KMS-11 (cell line): ENCODE measurements around the gene HTRA3.

Source experiments
- H2AFZ ChIP-seq: fragments of 200-600 bp; sonication (generic); 2 replicates; pipeline ENCODE4 v1.6.1; 2016; ENCODE audit warnings: antibody characterized with exemption, mixed run types, low read depth
- H3K27ac ChIP-seq: fragments of 200-600 bp; sonication (generic); 2 replicates; pipeline ENCODE4 v1.6.1; 2016; ENCODE audit warnings: mild to moderate bottlenecking, mixed run types
- H3K27me3 ChIP-seq: fragments of 200-600 bp; sonication (generic); 2 replicates; pipeline ENCODE4 v1.6.1; 2017; ENCODE audit warnings: mild to moderate bottlenecking, low read depth, mixed run types, moderate library complexity; ENCODE audit not compliant: insufficient read depth
- H3K36me3 ChIP-seq: fragments of 200-600 bp; sonication (generic); 2 replicates; pipeline ENCODE4 v1.6.1; 2017; ENCODE audit warnings: mild to moderate bottlenecking, mixed run types; ENCODE audit not compliant: insufficient read depth
- H3K4me1 ChIP-seq: fragments of 200-600 bp; sonication (generic); 2 replicates; pipeline ENCODE4 v1.6.1; 2016; ENCODE audit warnings: mild to moderate bottlenecking, low read depth, mixed run types; ENCODE audit not compliant: poor library complexity, severe bottlenecking
- H3K4me2 ChIP-seq: fragments of 200-600 bp; sonication (generic); 2 replicates; pipeline ENCODE4 v1.7.0; 2016; ENCODE audit warnings: mild to moderate bottlenecking, mixed run types
- H3K4me3 ChIP-seq: fragments of 200-600 bp; sonication (generic); IDR thresholded peaks from 2 replicates; pipeline ENCODE4 v1.6.1; 2017; ENCODE audit warnings: low read depth, low read length, mixed read lengths; ENCODE audit not compliant: insufficient read depth
- H3K79me2 ChIP-seq: fragments of 200-600 bp; sonication (generic); 2 replicates; pipeline ENCODE4 v1.6.1; 2016; ENCODE audit warnings: low read depth, mixed run types; ENCODE audit not compliant: insufficient read depth
- H3K9ac ChIP-seq: fragments of 200-600 bp; sonication (generic); 2 replicates; pipeline ENCODE4 v1.6.1; 2016; ENCODE audit warnings: mild to moderate bottlenecking, mixed run types
- H4K20me1 ChIP-seq: fragments of 200-600 bp; sonication (generic); 2 replicates; pipeline ENCODE4 v1.6.1; 2016; ENCODE audit warnings: mild to moderate bottlenecking, mixed run types; ENCODE audit not compliant: insufficient read depth
- CTCF ChIP-seq: fragments of 200-600 bp; sonication (generic); conservative IDR thresholded peaks from 2 replicates; pipeline ENCODE4 v1.6.1; 2017; ENCODE audit warnings: low read depth, mild to moderate bottlenecking, antibody characterized with exemption, low read length, moderate library complexity, mixed read lengths

The HTRA3 gene

GRCh38 chr4:8236106-8236919 is 33.2 kb upstream of the HTRA3 start:
- H3K9ac ChIP-seq, result no peak overlapping the region
- H3K4me1 ChIP-seq, result no peaks in the 10 kb centered on the region
- H3K79me2 ChIP-seq, result no peaks in the 10 kb centered on the region
- no peaks in the 10 kb centered on the region for H3K36me3 ChIP-seq
- no peak overlapping the region for H2AFZ ChIP-seq
- TF ChIP-seq CTCF, result no peak
- no peak overlapping the region for H3K4me2 ChIP-seq
- no peaks in the 10 kb centered on the region for H3K27me3 ChIP-seq
- no peaks in the 10 kb centered on the region for H4K20me1 ChIP-seq
- no peak overlapping the region for H3K27ac ChIP-seq
- no peak overlapping the region for H3K4me3 ChIP-seq

GRCh38 chr4:8236920-8237195 is 32.7 kb upstream of the HTRA3 start:
- Histone ChIP-seq H3K9ac (no peak overlapping the region), H3K36me3 (no peaks in the 10 kb centered on the region), H3K79me2 (no peaks in the 10 kb centered on the region), H4K20me1 (no peaks in the 10 kb centered on the region), H3K4me2 (no peak overlapping the region), H3K4me1 (no peaks in the 10 kb centered on the region), H3K4me3 (no peak overlapping the region), H3K27ac (no peak overlapping the region), H3K27me3 (no peaks in the 10 kb centered on the region), H2AFZ (no peak overlapping the region)
- no peak for TF ChIP-seq CTCF

- H3K4me1 ChIP-seq, result no peaks in the 10 kb centered on the region
- no peak overlapping the region for H3K4me3 ChIP-seq
- H3K79me2 ChIP-seq, result no peaks in the 10 kb centered on the region
- no peak overlapping the region for H3K9ac ChIP-seq
- no peaks in the 10 kb centered on the region for H3K36me3 ChIP-seq
- H4K20me1 ChIP-seq, result no peaks in the 10 kb centered on the region
- TF ChIP-seq CTCF, result no peak
- no peak overlapping the region for H3K27ac ChIP-seq
- no peaks in the 10 kb centered on the region for H3K27me3 ChIP-seq
- no peak overlapping the region for H3K4me2 ChIP-seq
- no peak overlapping the region for H2AFZ ChIP-seq
Measured at GRCh38 chr4:8237256-8237989, 32.1 kb upstream of the HTRA3 start.

GRCh38 chr4:8238036-8238511 is 31.5 kb upstream of the HTRA3 start:
- Histone ChIP-seq H4K20me1 (no peaks in the 10 kb centered on the region), H3K4me2 (no peak overlapping the region), H3K79me2 (no peaks in the 10 kb centered on the region), H3K9ac (no peak overlapping the region), H2AFZ (no peak overlapping the region), H3K4me1 (no peaks in the 10 kb centered on the region), H3K27me3 (no peaks in the 10 kb centered on the region), H3K27ac (no peak overlapping the region), H3K36me3 (no peaks in the 10 kb centered on the region), H3K4me3 (no peak overlapping the region)
- TF ChIP-seq CTCF, result no peak
